GM19395 (cell line): Measurements from ENCODE around the gene USP35.

Source experiments
- ATAC-seq: cut with Tn5 transposase; IDR thresholded peaks from one replicate; pipeline ENCODE4 v1.9.1; 2021; ENCODE audit warnings: mild to moderate bottlenecking, moderate library complexity; ENCODE audit not compliant: unreplicated experiment

The USP35 gene

GRCh38 chr11:78188286-78189173 lies at the start of gene USP35, which contains the start of gene KCTD21:
USP35 (plus strand) TSS chr11:78188919; CDS start chr11:78196246, 7,327 bp downstream.
KCTD21 (minus strand) TSS chr11:78188626; CDS start chr11:78174554, 14,072 bp downstream.
- peak; percentile 96 for ATAC-seq

- peak; percentile 90 for ATAC-seq
Observed at GRCh38 chr11:78139422-78140391, 49.0 kb upstream of the USP35 start, which contains the start of gene ALG8. ALG8 (minus strand) TSS chr11:78139626; CDS start chr11:78139588, 38 bp downstream.

- ATAC-seq: no peak
Observed at GRCh38 chr11:78140392-78141077, 48.2 kb upstream of the USP35 start.

- ATAC-seq: no peak
Observed at GRCh38 chr11:78145511-78146025, 43.2 kb upstream of the USP35 start.

- no peak for ATAC-seq
Observed at GRCh38 chr11:78147807-78148206, 40.9 kb upstream of the USP35 start.

- ATAC-seq: no peak
Observed at GRCh38 chr11:78149646-78150045, 39.1 kb upstream of the USP35 start.

- ATAC-seq: no peak
Observed at GRCh38 chr11:78150346-78150745, 38.4 kb upstream of the USP35 start.

- no peak for ATAC-seq
Observed at GRCh38 chr11:78150754-78151153, 38.0 kb upstream of the USP35 start.

- ATAC-seq: no peak
Observed at GRCh38 chr11:78151804-78152203, 36.9 kb upstream of the USP35 start.

- ATAC-seq: no peak
Observed at GRCh38 chr11:78156127-78156844, 32.4 kb upstream of the USP35 start.

GRCh38 chr11:78158987-78159652 lies 29.6 kb upstream of the USP35 start:
- ATAC-seq: no peak

- no peak for ATAC-seq
Observed at GRCh38 chr11:78160557-78160956, 28.2 kb upstream of the USP35 start.

GRCh38 chr11:78161346-78161745 lies 27.4 kb upstream of the USP35 start:
- no peak for ATAC-seq

- no peak for ATAC-seq
Observed at GRCh38 chr11:78161962-78162371, 26.8 kb upstream of the USP35 start.

- no peak for ATAC-seq
Observed at GRCh38 chr11:78163828-78164227, 24.9 kb upstream of the USP35 start.

- no peak for ATAC-seq
Observed at GRCh38 chr11:78164471-78164870, 24.2 kb upstream of the USP35 start.

- no peak for ATAC-seq
Observed at GRCh38 chr11:78166855-78167469, 21.8 kb upstream of the USP35 start.

GRCh38 chr11:78168539-78169477 lies 19.9 kb upstream of the USP35 start:
- ATAC-seq: no peak
